PC-9 (cell line): ENCODE data around the gene WDR49.

Source experiments
- CTCF ChIP-seq: fragments of 200-600 bp; sonication (generic); conservative IDR thresholded peaks from 2 replicates; pipeline ENCODE4 v1.6.1; 2017; ENCODE audit warnings: mixed run types, antibody characterized with exemption, mild to moderate bottlenecking, moderate library complexity
- EZH2 ChIP-seq: fragments of 200-600 bp; sonication (generic); IDR thresholded peaks from 2 replicates; pipeline ENCODE4 v1.8.0; 2017; ENCODE audit warnings: antibody characterized with exemption, low read depth

GRCh38 chr3:167650459-167650858 is 3.3 kb downstream of the WDR49 start:
- TF ChIP-seq CTCF = no peak
- no peak for TF ChIP-seq EZH2
